Measurements from ENCODE around the gene MPP4.
"Not testable (repeated sequence)": the region's sequence is repeated elsewhere in the genome, so short reads cannot be mapped to it uniquely, and the experiment has no call there.

MPP4 gene

DNA sequence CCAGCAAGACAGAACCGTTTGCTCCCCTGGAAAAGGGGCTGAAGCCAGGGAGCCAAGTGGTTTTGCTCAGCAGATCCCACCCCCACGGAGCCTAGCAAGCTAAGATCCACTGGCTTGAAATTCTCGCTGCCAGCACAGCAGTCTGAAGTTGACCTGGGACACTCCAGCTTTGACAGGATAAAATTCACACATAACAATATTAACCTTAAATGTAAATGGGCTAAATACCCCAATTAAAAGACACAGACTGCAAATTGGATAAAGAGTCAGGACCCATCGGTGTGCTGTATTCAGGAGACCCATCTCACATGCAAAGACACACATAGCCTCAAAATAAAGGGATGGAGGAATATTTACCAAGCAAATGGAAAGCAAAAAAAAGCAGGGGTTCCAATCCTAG lies 27.2 kb downstream of the MPP4 start:
- not testable (repeated sequence) for DNase-seq (ENCODE audit: low read depth in 2 of 2)

DNA sequence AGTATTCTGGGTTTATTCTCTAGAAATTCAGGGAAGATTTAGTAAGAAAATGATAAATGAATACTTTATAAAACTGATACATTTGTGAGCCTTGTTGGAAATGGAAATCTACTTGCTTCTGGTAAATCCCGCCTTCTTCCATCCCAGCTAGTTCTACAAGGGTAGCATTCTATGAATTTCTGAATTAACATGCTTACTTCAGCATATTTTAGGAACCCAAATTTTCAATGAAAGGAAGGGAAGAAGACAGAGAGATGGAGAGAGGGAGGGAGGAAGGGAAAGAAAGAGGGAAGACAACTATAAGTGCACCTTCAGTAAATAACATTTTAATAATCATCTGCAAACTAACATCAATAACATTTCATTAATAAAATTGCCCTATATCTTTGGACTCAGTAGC lies 28.6 kb downstream of the MPP4 start:
- DNase-seq (ENCODE audit: low read depth in 2 of 2), result no peak

DNA sequence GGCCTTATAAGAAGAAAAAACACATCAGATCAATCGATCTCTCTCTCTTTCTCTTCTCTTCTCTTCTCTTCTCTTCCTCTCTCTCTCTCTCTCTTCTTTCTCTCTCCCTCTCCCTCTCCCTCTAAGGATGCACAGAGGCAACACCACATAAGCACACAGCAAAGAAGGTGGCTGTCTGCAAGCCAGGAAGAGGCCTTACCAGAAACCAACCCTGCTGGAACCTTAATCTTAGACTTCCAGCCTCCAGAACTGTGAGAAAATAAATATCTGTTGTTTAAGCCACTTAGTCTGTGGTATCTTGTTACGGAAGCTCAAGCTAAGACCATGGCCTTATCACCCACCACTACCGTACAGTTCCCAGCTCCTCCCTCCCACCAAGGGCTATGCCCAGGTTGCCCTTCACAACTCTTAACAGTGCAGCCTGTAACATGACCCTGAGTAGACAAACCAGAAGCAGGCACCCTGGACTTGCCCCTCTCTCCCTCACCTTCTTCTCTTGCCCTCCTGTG lies 30.0 kb downstream of the MPP4 start:
- DNase-seq (ENCODE audit: low read depth in 2 of 2), result no peak

DNA sequence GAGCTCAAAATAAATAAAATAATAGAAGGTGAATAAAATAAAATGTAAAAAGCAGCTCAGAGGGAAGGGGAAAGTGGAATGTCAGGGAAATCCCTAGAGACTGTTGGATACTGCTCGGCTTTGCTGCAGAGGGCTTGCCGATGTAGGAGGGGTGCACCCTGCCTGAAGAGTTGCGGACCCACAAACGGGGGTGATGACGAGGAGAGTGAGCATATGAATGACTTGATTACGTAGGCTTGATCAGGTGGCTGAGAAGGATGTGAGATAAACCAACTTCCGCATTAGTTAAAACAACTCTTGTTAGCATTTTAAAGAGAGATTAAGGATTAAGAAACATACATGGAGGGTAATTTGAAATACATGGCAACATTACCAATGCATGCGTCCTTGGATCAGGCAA lies 34.1 kb downstream of the MPP4 start:
- DNase-seq (ENCODE audit: low read depth in 2 of 2), result no peak

DNA sequence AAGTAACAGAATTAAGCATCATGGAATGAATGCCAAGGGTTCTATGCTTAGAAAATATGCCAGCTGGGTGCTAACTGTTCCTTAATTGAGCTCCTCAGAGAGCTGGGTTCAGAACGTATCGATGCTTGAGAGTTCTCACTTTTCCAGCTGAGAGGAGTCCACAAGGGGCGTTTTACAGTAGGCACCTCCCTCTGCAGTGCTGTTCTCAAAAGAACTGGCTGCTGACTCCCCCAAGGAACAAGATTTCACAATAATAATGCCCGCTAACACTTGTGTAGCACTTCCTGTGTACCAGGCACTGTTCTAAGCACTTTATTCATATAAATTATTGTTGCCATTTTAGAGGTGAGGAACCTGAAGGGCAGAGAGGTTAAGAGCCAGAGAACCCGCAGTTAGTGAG lies 37.1 kb downstream of the MPP4 start:
- no peak for DNase-seq (ENCODE audit: low read depth in 2 of 2)

DNA sequence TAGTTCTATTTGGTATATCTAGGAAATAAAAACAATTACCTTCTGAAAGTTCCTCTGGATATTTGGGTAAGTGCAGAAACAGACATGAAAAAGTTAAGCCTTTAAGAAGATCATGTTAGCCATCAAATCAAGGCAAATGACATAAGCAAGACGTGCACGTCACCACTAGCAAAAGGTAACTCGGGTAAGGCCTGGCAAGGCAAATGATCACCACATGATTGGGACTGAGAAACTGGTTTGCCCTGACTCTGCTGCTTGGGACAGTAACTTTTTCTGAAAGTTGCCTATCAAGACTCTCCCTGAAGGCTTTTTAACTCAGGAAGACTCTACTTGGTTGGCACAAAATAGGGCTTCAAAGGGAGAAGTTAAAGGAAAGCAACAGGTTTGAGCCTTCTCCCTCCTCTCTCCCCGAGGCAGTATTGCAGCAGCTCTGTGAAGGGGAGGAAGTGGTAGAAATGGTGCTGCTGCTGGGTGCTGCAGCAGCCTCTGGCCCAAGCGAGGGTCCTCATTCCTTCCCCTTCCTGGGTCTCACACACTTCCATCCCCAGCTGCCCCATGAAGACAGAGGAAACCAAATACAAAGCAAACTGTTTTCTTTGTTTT lies 38.0 kb downstream of the MPP4 start:
- DNase-seq (ENCODE audit: low read depth in 2 of 2), result no peak

DNA sequence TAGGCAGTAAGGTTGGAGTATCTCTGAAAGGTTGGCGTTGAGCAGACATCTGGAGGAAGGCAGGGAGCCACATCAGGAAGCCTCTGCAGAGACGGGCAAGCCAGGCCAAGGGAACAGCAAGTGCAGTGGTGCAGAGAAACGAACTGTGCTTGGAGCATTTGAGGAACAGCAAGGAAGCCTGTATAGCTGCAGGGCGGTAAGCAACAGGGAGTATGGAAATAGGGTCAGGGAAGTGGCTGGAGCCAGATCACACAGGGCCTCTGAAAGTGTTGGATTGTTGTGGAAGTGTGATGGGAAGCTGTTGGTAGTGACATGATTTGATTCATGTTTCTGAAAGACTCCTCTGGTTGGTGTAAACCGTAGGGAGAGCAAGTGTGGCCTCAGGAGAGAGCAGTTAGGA lies 41.7 kb downstream of the MPP4 start:
- DNase-seq (ENCODE audit: low read depth in 2 of 2), result no peak

DNA sequence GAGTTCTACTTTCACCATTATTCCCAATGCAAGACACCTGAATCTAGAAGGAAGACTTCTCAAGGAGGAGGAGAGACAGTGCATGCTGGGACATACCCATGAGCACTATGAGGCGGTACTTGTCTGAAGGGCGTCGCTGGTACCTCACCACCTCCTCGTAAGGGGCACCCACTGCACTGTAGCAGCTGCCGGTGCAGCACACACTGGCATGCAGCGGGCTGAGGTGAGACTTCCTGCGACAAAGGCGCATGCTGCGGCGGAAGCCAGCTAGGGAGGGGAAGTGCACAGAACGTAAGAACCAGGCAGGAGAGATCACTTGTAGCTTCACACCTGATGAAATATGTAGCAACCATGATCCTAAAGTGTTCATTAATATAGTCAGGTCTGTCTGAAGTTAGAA lies 42.3 kb downstream of the MPP4 start:
- no peak for DNase-seq (ENCODE audit: low read depth in 2 of 2)

DNA sequence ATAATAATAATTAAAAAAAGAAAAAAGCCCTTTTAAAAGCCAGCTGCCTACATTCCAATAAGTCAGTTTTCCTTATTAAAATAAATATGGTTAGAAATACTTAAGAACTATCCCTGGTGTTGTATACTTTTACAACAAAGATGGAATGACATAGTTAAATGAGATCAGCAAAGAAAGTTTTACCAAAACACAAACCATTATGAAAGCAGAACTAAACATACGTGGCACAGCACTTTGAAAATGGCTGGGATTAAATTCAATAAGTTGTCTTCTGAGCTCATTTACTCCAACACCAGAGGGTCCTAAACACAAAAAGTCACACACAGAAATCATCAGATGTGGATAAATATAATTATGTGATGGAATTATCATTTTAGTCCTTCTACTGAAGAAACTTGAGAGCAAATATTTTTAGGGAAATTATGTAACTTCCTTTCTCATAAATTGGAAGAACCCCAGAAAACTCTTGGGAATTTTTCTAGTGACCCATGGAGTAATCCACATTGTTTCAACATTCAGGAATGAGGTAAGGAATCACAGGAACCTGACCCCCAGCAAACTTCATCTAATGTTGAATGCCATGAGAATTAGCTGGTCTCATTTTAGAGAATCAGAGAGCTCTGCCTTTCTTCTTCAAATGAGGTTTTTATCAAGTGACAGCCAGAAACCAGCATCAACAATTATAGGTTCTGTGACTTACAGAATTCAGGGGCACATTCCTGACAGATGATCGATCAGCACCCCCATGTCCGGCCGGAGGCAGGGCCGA lies 43.6 kb downstream of the MPP4 start:
- DNase-seq (ENCODE audit: low read depth in 2 of 2), result no peak

DNA sequence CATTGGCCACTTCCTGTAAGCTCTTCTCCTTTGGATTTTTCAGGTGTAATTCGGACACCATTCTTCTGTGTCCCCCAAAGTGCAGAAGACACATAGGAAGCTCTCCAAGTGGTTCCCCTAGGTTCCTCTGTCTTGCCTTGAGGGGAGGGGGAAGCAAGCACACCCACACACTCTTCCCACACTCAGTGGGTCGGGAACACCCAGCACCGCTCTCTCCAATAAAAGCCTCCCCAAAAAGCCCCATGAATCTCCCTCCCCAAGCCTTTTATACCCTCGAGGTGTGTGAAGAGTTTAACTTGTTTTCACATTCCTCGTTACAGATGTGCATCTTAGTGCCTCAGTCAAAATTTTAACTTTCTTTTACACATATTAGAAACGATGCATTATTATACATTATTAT lies 45.2 kb downstream of the MPP4 start:
- DNase-seq (ENCODE audit: low read depth in 2 of 2), result no peak

DNA sequence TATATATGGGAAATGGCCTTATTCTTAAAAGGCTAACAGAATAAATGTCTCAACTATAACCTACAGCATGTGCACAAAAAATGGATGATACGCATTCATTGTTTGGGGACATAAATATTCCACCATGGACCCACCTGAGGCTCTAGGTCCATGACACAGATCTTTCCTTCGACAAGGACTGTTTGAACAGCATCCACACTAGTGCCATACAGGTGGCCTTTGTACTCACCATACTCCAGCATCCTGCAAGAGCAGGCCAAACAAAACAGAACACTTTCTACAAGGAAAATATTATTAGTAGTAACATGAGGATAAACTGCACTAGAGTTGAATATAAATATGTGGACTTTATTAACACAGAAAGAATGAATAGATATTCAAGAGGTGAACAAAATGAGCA lies 49.0 kb downstream of the MPP4 start:
- DNase-seq (ENCODE audit: low read depth in 2 of 2), result no peak

DNA sequence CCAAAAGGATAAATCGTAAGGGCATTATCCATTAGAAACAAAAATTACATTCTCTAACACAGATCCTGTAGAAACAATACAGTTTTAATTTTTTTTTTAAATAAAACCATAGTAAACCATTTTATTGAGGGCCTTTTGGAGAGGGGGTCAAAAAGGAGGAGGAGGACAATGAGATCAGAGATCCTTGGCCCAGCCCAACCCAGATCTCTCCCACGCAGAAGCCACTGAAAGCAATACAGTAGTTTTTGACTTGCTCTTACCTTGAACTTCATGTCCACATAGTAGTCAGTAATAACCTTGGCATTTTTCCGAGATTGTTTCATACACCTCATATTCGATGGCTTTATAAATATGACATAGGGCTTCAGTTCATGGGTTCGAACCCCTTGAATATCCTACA lies 51.0 kb downstream of the MPP4 start:
- no peak for DNase-seq (ENCODE audit: low read depth in 2 of 2)

DNA sequence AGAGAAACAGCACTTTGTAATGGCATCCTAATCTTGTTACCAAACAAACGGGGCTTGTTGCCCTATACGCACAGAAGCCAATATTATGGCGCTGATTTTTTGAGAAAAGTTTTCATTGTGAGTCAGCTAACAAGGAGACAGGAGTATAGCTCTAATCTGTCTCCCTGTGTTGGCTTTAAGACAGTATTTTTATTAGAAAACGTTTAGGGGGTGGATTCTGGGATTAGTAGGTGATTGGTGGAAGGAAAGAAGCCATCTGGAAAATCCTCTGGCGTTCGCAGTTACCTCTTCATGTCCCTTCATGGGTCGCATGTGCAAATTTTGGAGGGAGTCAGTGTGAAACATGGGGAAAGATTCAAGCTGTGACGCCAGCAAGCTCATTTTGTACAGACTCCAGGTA lies 54.4 kb downstream of the MPP4 start:
- no peak for DNase-seq (ENCODE audit: low read depth in 2 of 2)

DNA sequence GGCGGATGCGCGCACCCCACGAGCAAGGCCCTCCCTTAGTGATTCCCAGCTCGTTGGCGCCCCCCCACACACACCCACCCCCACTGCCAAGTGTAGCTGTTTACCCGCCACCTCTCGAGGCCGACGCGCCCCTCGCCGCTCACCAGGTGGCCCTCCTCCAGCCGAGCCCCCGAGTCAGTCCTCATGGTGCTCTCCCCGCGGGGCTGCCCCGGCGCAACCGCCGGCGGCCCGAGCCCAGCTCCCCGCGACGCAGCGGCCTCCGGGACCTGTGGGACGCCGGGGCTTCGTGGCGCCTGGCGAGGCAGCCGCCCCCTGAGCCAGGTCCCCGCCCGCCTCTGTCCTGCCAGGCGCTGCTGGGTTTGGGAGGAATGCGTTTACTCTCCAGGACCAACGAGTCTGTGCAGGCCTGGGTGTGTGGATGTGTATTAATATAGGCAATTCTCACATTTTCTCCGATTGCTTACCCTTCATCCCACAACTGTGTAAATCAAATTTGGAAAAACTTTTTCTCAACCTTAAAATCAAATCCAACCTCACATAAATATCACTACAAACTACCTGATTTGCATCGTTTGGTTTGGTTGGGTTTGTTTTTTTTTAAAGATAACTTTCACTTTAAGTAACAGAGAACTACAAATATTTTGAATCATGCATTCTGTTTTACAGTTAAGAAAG lies 55.1 kb downstream of the MPP4 start, which contains the start of gene TMEM237:
TMEM237 (minus strand) TSS at position 288 of the 675 bp plus-strand sequence; CDS start at position 185, 103 bp downstream.
- DNase-seq (ENCODE audit: low read depth in 2 of 2), result no peak

DNA sequence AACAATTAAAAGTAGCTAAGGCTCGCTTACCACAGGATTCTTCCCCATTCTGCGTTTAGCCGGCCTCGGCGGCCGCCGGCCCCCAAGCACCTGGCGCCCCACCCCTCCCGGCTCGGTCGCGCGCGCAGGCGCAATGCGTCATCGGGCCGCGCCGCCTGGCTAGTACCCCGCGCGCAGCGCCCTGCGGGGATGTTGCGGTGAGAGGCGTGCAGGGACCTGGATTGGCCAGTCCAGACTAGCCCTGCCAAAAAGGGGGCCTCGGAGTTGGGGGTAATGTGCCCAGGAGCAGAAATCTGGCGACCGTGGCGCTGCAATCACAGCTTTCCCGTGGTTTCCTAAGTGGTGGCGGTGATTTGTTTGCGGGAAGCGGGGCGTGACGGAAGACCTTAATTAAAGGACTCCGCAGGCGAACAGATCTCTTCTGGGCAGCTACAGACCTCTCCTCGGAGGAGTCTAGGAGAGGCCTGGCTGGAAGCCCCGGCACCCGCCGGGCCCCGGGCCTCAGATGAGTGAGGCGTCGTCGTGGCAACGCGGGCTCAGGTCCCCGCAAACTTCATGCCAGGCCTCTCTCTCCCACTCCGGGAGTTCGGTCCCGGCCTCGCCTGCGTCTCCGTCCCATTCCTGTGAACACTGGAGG lies 55.7 kb downstream of the MPP4 start:
- peak; percentile 44 to 73 for DNase-seq (ENCODE audit: low read depth in 2 of 2)

DNA sequence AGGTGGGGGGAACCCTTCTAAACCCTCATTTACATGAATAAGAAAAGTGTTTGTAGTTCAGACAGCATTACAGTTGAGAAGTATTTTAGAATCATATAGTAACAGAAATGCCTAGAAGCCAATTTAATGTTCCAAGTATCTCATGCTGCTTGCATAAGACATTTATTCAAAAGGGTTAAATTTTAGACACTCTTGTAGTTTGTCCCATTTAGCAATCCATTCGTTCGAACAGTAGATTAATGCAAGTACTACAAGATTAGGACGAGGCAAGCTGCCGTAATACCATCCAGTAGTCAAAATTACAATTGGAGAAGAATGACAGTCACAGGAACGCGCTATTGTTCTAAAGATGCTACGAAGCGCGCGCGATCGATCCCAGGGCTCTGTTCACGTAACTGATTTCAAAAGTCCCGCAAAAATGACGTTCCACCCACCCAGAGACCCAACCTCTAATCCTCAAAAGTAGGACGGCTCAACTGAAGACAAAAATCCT lies 56.3 kb downstream of the MPP4 start:
- DNase-seq (ENCODE audit: low read depth in 2 of 2), result no peak

DNA sequence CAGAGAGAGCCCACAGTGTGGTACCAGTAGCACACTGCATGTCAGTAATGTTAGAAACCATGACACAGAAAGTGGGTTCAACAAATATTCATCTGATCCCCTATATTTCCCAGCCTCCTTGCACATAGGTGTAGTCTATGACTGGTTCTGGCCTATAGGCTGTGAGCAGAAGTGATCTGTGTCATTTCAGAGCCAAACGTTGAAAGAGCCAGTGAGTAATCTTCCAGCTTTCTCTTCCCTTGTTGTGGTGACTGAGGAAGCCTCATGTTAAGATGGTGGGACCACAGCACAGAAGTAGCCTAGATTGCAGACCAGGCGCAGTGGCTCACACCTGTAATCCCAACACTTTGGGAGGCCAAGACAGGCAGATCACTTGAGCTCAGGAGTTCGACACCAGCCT lies 59.2 kb downstream of the MPP4 start:
- no peak for DNase-seq (ENCODE audit: low read depth in 2 of 2)

DNA sequence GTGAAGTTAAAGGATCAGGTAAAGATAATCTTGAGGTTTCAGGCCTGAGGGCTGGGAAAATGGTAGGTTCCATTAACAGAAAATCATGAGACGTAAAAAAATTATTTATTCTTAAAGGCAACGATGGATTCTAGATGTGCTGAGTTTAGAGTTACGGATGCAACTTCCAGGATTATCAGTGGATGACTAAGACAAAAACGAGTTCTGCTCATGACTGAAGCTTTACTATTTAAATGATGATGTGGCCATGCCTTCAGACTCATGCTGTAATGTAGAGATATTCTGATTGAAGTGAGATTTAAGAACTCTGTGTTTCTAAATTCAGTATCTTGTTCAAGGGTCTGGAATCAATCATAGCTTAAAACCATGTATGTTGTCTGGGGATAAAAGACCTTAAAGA lies 60.1 kb downstream of the MPP4 start:
- no peak for DNase-seq (ENCODE audit: low read depth in 2 of 2)

DNA sequence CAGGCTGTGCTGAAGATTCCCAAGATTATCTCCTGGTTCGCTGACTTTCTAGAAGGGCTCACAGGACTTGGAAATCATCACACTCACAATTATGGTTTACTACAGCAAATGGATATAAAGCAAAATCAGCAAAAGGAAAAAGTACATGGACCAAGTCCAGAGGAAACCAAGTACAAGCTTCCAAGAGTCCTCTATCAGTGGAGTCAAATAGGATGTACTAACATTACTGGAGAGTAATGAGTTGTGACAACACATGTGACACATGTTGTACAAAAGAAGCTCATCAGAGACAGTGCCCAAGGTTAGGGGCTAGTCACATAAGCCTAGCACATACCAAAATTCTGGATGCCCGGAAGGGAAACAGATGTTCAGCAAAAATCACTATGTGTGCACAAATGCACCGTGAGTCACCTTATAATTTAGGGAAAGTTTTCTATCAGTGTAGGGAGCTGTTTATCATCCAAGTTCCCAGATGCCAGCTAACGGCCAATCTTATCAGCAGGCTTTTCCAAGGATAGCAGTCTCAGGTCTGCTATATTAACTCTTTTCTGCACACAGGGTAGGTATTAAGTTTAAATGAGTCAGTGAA lies 64.7 kb downstream of the MPP4 start:
- DNase-seq (ENCODE audit: low read depth in 2 of 2), result no peak

DNA sequence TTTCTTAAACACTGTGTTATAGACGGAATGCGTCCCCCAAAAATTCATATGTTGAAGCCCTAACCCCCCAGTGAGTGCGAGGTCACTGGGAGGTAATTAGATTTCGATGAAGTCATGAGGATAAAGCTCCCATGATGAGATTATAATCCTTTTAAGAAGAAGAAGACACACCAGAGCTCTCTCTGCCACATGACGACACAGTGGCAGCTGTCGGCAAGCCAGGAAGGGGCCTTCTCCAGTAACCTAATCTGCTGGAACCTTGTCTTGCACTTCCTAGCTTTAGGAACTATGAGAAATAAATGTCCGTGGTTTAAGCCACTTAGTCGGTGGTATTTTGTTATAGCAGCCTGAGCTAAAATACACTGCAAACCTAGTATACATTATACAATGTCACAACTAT lies 67.4 kb downstream of the MPP4 start:
- no peak for DNase-seq (ENCODE audit: low read depth in 2 of 2)

DNA sequence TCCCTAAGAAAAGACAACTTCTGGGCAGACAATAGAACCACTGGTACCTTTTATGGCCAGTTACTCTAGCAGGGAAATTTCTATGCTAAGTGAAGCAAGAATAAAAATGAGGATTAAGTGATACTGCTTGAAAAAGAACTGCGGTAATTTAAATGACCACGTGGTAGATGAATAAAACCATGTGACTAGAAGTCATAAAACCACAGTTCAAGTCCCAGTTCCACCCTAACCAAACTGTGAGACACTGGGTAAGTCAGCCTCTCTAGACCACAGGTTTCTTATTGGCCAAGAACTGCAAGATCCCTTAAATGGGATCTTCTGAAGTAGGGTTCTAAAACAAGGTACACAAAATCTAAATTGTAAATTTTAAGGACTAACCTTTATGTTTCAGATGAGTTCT lies 67.9 kb downstream of the MPP4 start:
- no peak for DNase-seq (ENCODE audit: low read depth in 2 of 2)

DNA sequence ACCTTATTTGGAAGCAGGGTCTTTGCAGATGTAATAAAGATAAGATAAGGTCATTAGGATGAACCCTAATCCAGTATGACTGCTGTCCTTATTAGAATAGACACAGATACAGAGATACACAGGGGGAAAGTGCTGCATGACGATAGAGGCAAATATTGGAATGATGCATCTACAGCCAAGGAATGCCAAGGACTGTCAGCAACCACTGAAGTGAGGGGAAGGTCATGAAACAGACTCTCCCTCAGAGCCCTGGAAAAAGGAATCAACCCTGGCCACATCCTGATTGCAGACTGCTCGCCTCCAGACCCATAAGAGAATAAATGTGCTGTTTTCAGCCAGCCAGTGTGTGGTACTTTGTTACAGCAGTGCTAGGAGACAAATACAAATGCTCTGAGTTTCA lies 69.9 kb downstream of the MPP4 start:
- DNase-seq (ENCODE audit: low read depth in 2 of 2), result no peak

All from stimulated activated CD4-positive, alpha-beta T cell treated with anti-CD3 and anti-CD28 coated beads, Interleukin-1b, Interleukin-23, amount 100 ng/mL, for 1 hour (primary cell).